ENCODE measurements around the gene SOX6. TPM values are rescaled to one million over a fixed set of nuclear protein-coding genes. Genes with fewer than 3 reads are reported as not detected.

Gene SOX6
- polyA plus RNA-seq, 1 experiment: 6.0 TPM

- DNase-seq (ENCODE audit: low read depth, low spot score): no peak
- TF ChIP-seq CTCF (IDR thresholded peaks at IDR 0.05; ENCODE audit: low read depth, low read length): no peak
- Histone ChIP-seq H3K27me3 (ENCODE audit: control insufficient read depth, insufficient read depth, low read length) (no peaks in the 10 kb centered on the region), H3K9me3 (ENCODE audit: control insufficient read depth, insufficient read depth, low read length) (no peaks in the 10 kb centered on the region), H3K4me3 (ENCODE audit: low read depth, low read length) (no peak overlapping the region), H3K27ac (ENCODE audit: low read depth, low read length) (no peak overlapping the region)
- ChIA-PET CTCF (no interaction called here), POLR2A (no interaction called here)
Measured at GRCh38 chr11:15965562-15966250, 390.6 kb downstream of the SOX6 start.

GRCh38 chr11:15963266-15963665, 393.1 kb downstream of the SOX6 start:
- H3K27ac ChIP-seq (ENCODE audit: low read depth, low read length): no peak overlapping the region
- CTCF ChIA-PET: interaction anchor here (1.1 kb wide), 1 partner anchor 313 kb away, joined by 3 read pairs; no protein-coding TSS in a partner anchor
- H3K9me3 ChIP-seq (ENCODE audit: control insufficient read depth, insufficient read depth, low read length): no peaks in the 10 kb centered on the region
- H3K4me3 ChIP-seq (ENCODE audit: low read depth, low read length): no peak overlapping the region
- no peak for DNase-seq (ENCODE audit: low read depth, low spot score)
- POLR2A ChIA-PET: no interaction called here
- H3K27me3 ChIP-seq (ENCODE audit: control insufficient read depth, insufficient read depth, low read length): no peaks in the 10 kb centered on the region
- TF ChIP-seq CTCF (IDR thresholded peaks at IDR 0.05; ENCODE audit: low read depth, low read length): no peak

- Histone ChIP-seq H3K27me3 (ENCODE audit: control insufficient read depth, insufficient read depth, low read length) (no peaks in the 10 kb centered on the region), H3K4me3 (ENCODE audit: low read depth, low read length) (no peak overlapping the region), H3K9me3 (ENCODE audit: control insufficient read depth, insufficient read depth, low read length) (no peaks in the 10 kb centered on the region), H3K27ac (ENCODE audit: low read depth, low read length) (no peak overlapping the region)
- ChIA-PET POLR2A (no interaction called here), CTCF (no interaction called here)
- DNase-seq (ENCODE audit: low read depth, low spot score): no peak
- TF ChIP-seq CTCF (IDR thresholded peaks at IDR 0.05; ENCODE audit: low read depth, low read length): no peak
Measured at GRCh38 chr11:15958910-15959309, 397.4 kb downstream of the SOX6 start.

- no peak for DNase-seq (ENCODE audit: low read depth, low spot score)
- H3K4me3 ChIP-seq (ENCODE audit: low read depth, low read length): no peak overlapping the region
- POLR2A ChIA-PET: no interaction called here
- no peaks in the 10 kb centered on the region for H3K27me3 ChIP-seq (ENCODE audit: control insufficient read depth, insufficient read depth, low read length)
- TF ChIP-seq CTCF (IDR thresholded peaks at IDR 0.05; ENCODE audit: low read depth, low read length): no peak
- CTCF ChIA-PET: no interaction called here
- H3K9me3 ChIP-seq (ENCODE audit: control insufficient read depth, insufficient read depth, low read length): no peaks in the 10 kb centered on the region
- no peak overlapping the region for H3K27ac ChIP-seq (ENCODE audit: low read depth, low read length)
Measured at GRCh38 chr11:15957234-15957633, 399.1 kb downstream of the SOX6 start.

GRCh38 chr11:15956302-15956701, 400.0 kb downstream of the SOX6 start:
- no peak for TF ChIP-seq CTCF (IDR thresholded peaks at IDR 0.05; ENCODE audit: low read depth, low read length)
- CTCF ChIA-PET: interaction anchor here (0.8 kb wide), 1 partner anchor 17 kb away, joined by 3 read pairs; no protein-coding TSS in a partner anchor
- POLR2A ChIA-PET: no interaction called here
- Histone ChIP-seq H3K9me3 (ENCODE audit: control insufficient read depth, insufficient read depth, low read length) (no peaks in the 10 kb centered on the region), H3K4me3 (ENCODE audit: low read depth, low read length) (no peak overlapping the region), H3K27ac (ENCODE audit: low read depth, low read length) (no peak overlapping the region), H3K27me3 (ENCODE audit: control insufficient read depth, insufficient read depth, low read length) (no peaks in the 10 kb centered on the region)
- no peak for DNase-seq (ENCODE audit: low read depth, low spot score)

Measured in AG04450 (cell line).